Tibial artery (tissue), 4 donors: ENCODE measurements around the gene ADAMTS17.

Experiments
- DNase-seq, 2 donors: peaks; one replicate each; pipeline ENCODE4 v3.0.0-alpha.2; 2019
- H3K27ac ChIP-seq, 2 donors: fragments of 200-600 bp; sonication (generic) in 1 of 2; 1 replicate in 1 of 2; 2 replicates in 1 of 2; pipeline ENCODE4 v1.5.1; 2018 to 2019; ENCODE audit warnings: mild to moderate bottlenecking in 1 of 2
- H3K27me3 ChIP-seq, 2 donors: fragments of 200-600 bp; sonication (generic) in 1 of 2; one replicate each; pipeline versions ENCODE4 v1.5.1 to v1.6.0; 2016 to 2019
- H3K36me3 ChIP-seq, 3 donors: fragments of 200-600 bp; sonication (generic) in 2 of 3; one replicate each; pipeline ENCODE4 v1.5.1; 2016 to 2019; ENCODE audit warnings: mild to moderate bottlenecking in 2 of 3
- H3K4me1 ChIP-seq, 4 donors: fragments of 200-600 bp; sonication (generic) in 2 of 4; 1 replicate in 3 of 4; 2 replicates in 1 of 4; pipeline ENCODE4 v1.5.1; 2016 to 2019
- H3K4me3 ChIP-seq, 2 donors: fragments of 200-600 bp; sonication (generic) in 1 of 2; 1 replicate in 1 of 2; 2 replicates in 1 of 2; pipeline ENCODE4 v1.5.1; 2018 to 2019; ENCODE audit warnings: mild to moderate bottlenecking in 2 of 2
- H3K9me3 ChIP-seq, 3 donors: fragments of 200-600 bp; sonication (generic) in 1 of 3; one replicate each; pipeline ENCODE4 v1.5.1; 2016 to 2019
- CTCF ChIP-seq, 2 experiments: fragments of 200-600 bp in 1 of 2; fragments of 450-650 bp in 1 of 2; IDR thresholded peaks; one replicate each; pipeline ENCODE4 v1.5.1; 2017 to 2019; ENCODE audit warnings: antibody characterized with exemption in 2 of 2, mild to moderate bottlenecking in 1 of 2, moderate library complexity in 1 of 2
- intact Hi-C: fragments of 100-400 bp; cut with DNase I; formaldehyde crosslinking; loops from one replicate; pipeline ENCODE4 v1.15.0; 2023; ENCODE audit warnings: low total_unique reads

ADAMTS17 gene

GRCh38 chr15:100172356-100173024 lies 169.3 kb downstream of the ADAMTS17 start:
- H3K9me3 ChIP-seq, result peaks cover 0 to 28% (median 21%) of the 10 kb centered on the region in 3 donors
- no peak overlapping the region for H3K27ac ChIP-seq
- no peak for DNase-seq
- H3K4me3 ChIP-seq, result no peak overlapping the region
- peaks cover 0 to 40% (median 15%) of the 10 kb centered on the region in 4 donors for H3K4me1 ChIP-seq
- no peaks in the 10 kb centered on the region for H3K27me3 ChIP-seq
- no peaks in the 10 kb centered on the region for H3K36me3 ChIP-seq
- intact Hi-C loops, result no loop called here
- TF ChIP-seq CTCF (IDR thresholded peaks at IDR 0.05), result no peak

DNA sequence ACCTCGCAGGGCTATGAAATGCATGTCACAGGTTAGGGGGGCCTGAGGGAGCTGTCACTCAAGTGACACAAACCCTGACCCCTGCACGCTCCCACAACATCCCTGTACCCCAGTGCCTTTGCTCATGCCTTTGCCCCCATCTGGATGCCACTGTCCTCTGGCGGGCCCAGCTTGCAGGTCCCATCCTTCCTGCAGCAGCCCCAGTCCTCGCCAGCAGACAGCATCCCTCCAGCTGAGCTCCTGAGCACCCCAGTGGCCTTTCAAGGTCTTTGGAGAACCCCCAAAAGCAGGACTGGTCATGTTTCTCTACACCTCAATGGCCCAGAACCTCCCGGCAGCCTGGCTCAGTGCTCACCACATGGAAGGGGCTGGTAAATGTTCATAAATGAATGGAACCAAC lies 170.4 kb downstream of the ADAMTS17 start:
- DNase-seq, result no peak
- intact Hi-C loops, result no loop called here

DNA sequence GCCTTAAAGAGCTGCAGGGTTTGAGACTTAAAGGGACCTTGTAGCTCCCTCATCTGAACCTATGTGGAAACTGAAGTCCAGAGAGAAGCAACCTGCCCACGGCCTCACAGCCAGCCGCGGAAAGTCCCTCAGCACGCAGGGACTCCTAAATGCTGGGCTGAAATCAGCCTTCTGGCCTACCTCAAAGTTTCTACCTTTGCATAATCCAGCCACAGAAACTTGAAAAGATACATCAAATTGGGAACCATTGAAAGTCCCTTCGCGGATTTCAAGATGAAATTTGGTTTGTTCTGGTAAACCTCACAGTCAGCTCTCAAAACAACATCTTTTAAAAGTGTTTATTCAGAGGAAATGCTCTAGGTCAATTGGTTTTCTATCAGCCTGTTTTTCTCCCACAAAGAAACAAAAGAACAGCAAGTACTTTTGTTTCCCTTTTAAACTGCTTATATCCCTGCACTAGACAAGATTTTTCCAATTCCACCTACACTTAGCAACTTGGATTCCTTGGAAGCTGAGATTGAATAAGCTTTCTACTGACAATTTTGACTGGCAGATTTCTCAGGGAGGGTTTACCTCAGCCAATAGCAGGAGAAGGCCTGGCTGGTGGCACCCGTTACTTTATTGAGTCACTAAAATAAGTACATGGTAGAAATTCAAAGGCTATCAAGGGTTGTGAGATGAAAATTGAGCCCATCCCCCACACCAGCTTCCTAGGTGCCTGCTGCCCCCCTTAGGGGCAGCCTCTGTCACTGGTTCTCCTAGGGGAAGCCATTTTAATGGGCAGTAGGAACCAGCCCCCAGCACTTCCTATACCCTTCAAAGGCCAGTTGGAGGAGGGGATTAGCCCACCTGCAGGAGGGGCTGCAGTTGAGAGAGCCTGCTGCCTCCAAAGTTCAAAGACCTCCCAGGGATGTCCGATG lies 171.2 kb downstream of the ADAMTS17 start:
- intact Hi-C loops, result no loop called here
- no peak for DNase-seq
- Histone ChIP-seq H3K27ac (no peak overlapping the region), H3K27me3 (no peaks in the 10 kb centered on the region), H3K4me1 (peaks cover 0 to 38% (median 14%) of the 10 kb centered on the region in 4 donors), H3K36me3 (no peaks in the 10 kb centered on the region), H3K9me3 (peaks cover 0 to 28% (median 21%) of the 10 kb centered on the region in 3 donors), H3K4me3 (no peak overlapping the region)
- no peak for TF ChIP-seq CTCF (IDR thresholded peaks at IDR 0.05)

More for the DNA sequence above, 170.4 kb downstream of the ADAMTS17 start:
- no peak for TF ChIP-seq CTCF (IDR thresholded peaks at IDR 0.05)
- H3K9me3 ChIP-seq, result peaks cover 0 to 28% (median 21%) of the 10 kb centered on the region in 3 donors
- H3K36me3 ChIP-seq, result no peaks in the 10 kb centered on the region
- no peaks in the 10 kb centered on the region for H3K27me3 ChIP-seq
- no peak overlapping the region for H3K27ac ChIP-seq
- H3K4me1 ChIP-seq, result peaks cover 0 to 43% (median 18%) of the 10 kb centered on the region in 4 donors
- no peak overlapping the region for H3K4me3 ChIP-seq

DNA sequence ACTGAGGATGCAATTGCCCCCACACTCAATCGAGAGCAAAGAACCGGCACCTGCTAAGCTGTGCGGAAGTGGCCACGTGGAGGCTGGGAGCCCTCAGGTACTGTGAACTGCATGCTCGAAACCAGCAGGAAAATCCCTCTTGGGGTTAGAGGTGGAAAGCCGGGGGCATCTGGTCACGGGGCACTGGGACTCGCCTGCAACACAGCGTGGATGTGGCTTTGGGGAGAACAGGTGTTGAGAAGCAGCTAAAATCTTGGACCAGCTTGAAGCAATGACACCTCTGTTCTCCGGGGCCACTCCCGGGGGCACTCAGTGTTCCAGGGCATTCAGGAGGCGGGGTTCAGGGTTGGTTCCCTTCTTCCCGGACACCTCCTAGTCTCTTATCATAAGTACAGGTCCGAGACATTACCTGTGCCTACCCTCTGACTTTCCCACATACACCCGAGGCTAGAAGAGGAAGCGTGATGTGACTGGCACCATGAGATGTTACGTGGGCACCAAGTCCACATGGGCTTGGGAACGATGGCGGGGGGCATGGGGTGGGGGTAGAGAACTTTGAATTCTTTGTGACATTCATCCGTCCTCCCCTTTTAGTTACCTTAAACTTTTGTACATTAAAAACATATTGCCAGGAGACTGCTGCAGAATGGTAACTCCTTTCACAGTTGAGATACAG lies 172.0 kb downstream of the ADAMTS17 start:
- H3K36me3 ChIP-seq, result no peaks in the 10 kb centered on the region
- no peaks in the 10 kb centered on the region for H3K27me3 ChIP-seq
- H3K4me1 ChIP-seq, result peaks cover 0 to 31% (median 8%) of the 10 kb centered on the region in 4 donors
- no peak for TF ChIP-seq CTCF (IDR thresholded peaks at IDR 0.05)
- H3K27ac ChIP-seq, result no peak overlapping the region
- DNase-seq, result no peak
- no peak overlapping the region for H3K4me3 ChIP-seq
- intact Hi-C loops, result no loop called here
- peaks cover 0 to 28% (median 21%) of the 10 kb centered on the region in 3 donors for H3K9me3 ChIP-seq

DNA sequence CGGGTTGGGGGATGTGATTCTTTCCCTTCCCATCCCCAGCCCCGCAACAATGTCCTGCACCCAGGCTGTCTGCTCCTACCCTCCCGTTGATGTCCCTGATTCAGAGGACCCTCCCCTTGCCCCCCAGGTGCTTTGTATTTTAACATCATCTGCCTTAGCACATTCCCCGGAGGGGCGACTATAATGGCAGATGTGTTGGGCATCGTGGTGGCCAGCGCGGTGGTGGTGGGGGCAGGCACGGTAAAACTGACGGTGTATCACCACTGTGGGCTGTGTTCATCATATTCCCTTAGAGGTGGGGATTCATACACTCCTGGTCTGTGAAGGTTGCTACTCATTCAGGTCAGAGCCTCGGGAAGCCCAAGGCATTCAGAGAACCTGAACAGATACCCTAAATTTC lies 173.0 kb downstream of the ADAMTS17 start:
- no peaks in the 10 kb centered on the region for H3K36me3 ChIP-seq
- no peak overlapping the region for H3K27ac ChIP-seq

More for the DNA sequence above, 173.0 kb downstream of the ADAMTS17 start:
- Histone ChIP-seq H3K4me1 (peaks cover 0 to 21% (median 5%) of the 10 kb centered on the region in 4 donors), H3K4me3 (no peak overlapping the region), H3K9me3 (peaks cover 0 to 24% (median 21%) of the 10 kb centered on the region in 3 donors), H3K27me3 (no peaks in the 10 kb centered on the region)
- no peak for TF ChIP-seq CTCF (IDR thresholded peaks at IDR 0.05)
- intact Hi-C loops, result no loop called here
- no peak for DNase-seq
